SK-N-MC (cell line): ENCODE data around the gene NEDD9.

Experiments used
- EZH2 ChIP-seq: fragments of 200-600 bp; sonication (generic); IDR thresholded peaks from one replicate; pipeline ENCODE4 v1.6.1; 2017; ENCODE audit warnings: antibody characterized with exemption
- POLR2AphosphoS5 ChIP-seq: IDR thresholded peaks from 2 replicates; pipeline ENCODE4 v1.6.1; 2012; ENCODE audit warnings: mild to moderate bottlenecking, low read depth, low read length, borderline replicate concordance

DNA sequence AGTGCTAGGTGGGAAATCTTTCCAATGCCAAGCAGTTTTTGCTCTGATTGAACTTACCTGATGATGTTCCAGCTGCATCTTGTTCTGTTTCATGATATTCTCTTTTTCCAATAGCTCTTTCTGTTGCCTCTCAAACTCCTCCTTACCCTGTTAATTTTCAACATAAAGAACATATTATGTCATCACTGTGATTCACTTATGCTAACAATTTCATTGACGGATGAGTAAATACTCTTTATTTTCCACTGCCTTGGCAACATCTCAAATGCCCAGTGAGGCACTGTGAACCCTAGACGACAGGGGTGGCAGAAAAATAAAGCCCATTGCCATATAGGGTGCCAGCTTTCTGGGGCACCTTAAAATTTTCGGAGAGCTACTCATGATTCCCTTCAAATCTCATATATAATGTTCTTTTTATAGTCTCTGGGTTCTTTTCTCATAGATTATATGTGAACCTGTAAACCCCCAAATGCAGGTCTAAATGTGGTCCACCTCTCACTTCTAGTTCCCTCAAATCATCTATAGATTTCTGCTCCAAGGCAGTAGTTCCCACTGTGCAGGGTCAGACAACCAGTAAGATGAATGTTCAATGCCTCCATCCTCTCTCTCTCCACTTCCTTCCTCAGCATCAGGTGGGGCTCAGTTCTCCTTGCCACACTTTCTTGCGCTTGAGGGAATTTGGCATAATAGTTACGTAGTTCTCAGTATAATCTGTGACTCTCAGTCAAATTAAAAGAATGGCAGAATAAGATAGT, 44.1 kb downstream of the NEDD9 start:
- TF ChIP-seq POLR2AphosphoS5 = no peak
- TF ChIP-seq EZH2 = no peak
